CD4-positive, alpha-beta T cell (primary cell): Measurements from ENCODE around the gene NUMBL. TPM values are rescaled to one million over a fixed set of nuclear protein-coding genes. Genes with fewer than 3 reads are reported as not detected.

Experiments used
- ATAC-seq: fragments of 200-7000 bp; cut with Tn5 transposase; one replicate; pipeline ENCODE4 v1.10.0; 2022; ENCODE audit warnings: mild to moderate bottlenecking; ENCODE audit not compliant: poor library complexity
- CTCF ChIA-PET: fragments of 350-600 bp; sonication (Branson Sonifier 250); formaldehyde crosslinking; loops from one replicate; lab custom pipeline; 2021; ENCODE audit warnings: antibody characterized with exemption, inconsistent platforms; lab: Charles Lee
- POLR2A ChIA-PET: fragments of 350-600 bp; sonication (Branson Sonifier 250); formaldehyde crosslinking; loops from one replicate; lab custom pipeline; 2021; ENCODE audit warnings: antibody characterized with exemption, inconsistent platforms; lab: Charles Lee
- DNase-seq, 14 experiments: peaks; one replicate each; pipeline ENCODE4 v3.0.0-alpha.2; 2013 to 2020; ENCODE audit warnings: mixed read lengths in 2 of 14
- H3K27ac ChIP-seq, 2 donors: one replicate each; pipeline versions ENCODE4 v1.5.1 to v1.7.0; 2013; ENCODE audit warnings: low read length in 2 of 2, low read depth in 1 of 2, mild to moderate bottlenecking in 1 of 2
- H3K27me3 ChIP-seq, 2 experiments: 1 replicate in 1 of 2; 2 replicates in 1 of 2; pipeline versions ENCODE4 v1.6.1 to v1.7.0; 2013; ENCODE audit warnings: low read length in 2 of 2, control low read depth in 1 of 2, mild to moderate bottlenecking in 1 of 2, moderate library complexity in 1 of 2; ENCODE audit not compliant: insufficient read depth in 2 of 2, control insufficient read depth in 1 of 2
- H3K36me3 ChIP-seq: one replicate; pipeline ENCODE4 v1.6.1; 2013; ENCODE audit warnings: low read length, control low read depth; ENCODE audit not compliant: insufficient read depth
- H3K4me1 ChIP-seq: one replicate; pipeline ENCODE4 v1.6.1; 2013; ENCODE audit warnings: low read length, control low read depth; ENCODE audit not compliant: insufficient read depth
- H3K4me3 ChIP-seq: one replicate; pipeline ENCODE4 v1.5.1; 2013; ENCODE audit warnings: mild to moderate bottlenecking, low read length, moderate library complexity
- H3K9me3 ChIP-seq, 2 experiments: 1 replicate in 1 of 2; 2 replicates in 1 of 2; pipeline versions ENCODE4 v1.6.1 to v1.7.0; 2013; ENCODE audit warnings: low read length in 2 of 2, mild to moderate bottlenecking in 2 of 2, control low read depth in 1 of 2, moderate library complexity in 1 of 2; ENCODE audit not compliant: control insufficient read depth in 1 of 2, insufficient read depth in 1 of 2
- H3K27ac Mint-ChIP-seq: one replicate; pipeline ENCODE4 v1.8.0; 2020; ENCODE audit warnings: mixed read lengths
- H3K27me3 Mint-ChIP-seq: one replicate; pipeline ENCODE4 v1.8.0; 2021; ENCODE audit warnings: mixed read lengths
- H3K36me3 Mint-ChIP-seq: one replicate; pipeline ENCODE4 v1.8.0; 2021; ENCODE audit warnings: low read depth, mixed read lengths
- H3K4me1 Mint-ChIP-seq: one replicate; pipeline ENCODE4 v1.8.0; 2021; ENCODE audit warnings: low read depth, mixed read lengths
- H3K4me3 Mint-ChIP-seq: one replicate; pipeline ENCODE4 v1.8.0; 2020; ENCODE audit warnings: mild to moderate bottlenecking, mixed read lengths
- H3K9me3 Mint-ChIP-seq: one replicate; pipeline ENCODE4 v1.8.0; 2020; ENCODE audit warnings: mixed read lengths
- intact Hi-C, 2 experiments: fragments of 100-400 bp; cut with DNase I in 1 of 2; cut with micrococcal nuclease in 1 of 2; formaldehyde crosslinking; loops; one replicate each; pipeline versions ENCODE4 v1.15.1 to v1.9.0; 2023 to 2025; cut with DNase I, micrococcal nuclease
- total RNA-seq, 174 experiments: library from RNA in 2 of 174; stranded (reverse) in 2 of 174; gene quantifications; one replicate each; pipeline ENCODE4 v1.2.3 and lab custom pipeline; 2021 to 2026
- TF ChIP-seq, protein P1 (sequence below): fragments of 200-600 bp; IDR thresholded peaks from one replicate; pipeline ENCODE4 v1.8.0; 2022; ENCODE audit warnings: antibody characterized with exemption, mild to moderate bottlenecking

NUMBL gene
- total RNA-seq, 2 experiments from 2014 or later = 5.2 to 5.4 TPM

DNA sequence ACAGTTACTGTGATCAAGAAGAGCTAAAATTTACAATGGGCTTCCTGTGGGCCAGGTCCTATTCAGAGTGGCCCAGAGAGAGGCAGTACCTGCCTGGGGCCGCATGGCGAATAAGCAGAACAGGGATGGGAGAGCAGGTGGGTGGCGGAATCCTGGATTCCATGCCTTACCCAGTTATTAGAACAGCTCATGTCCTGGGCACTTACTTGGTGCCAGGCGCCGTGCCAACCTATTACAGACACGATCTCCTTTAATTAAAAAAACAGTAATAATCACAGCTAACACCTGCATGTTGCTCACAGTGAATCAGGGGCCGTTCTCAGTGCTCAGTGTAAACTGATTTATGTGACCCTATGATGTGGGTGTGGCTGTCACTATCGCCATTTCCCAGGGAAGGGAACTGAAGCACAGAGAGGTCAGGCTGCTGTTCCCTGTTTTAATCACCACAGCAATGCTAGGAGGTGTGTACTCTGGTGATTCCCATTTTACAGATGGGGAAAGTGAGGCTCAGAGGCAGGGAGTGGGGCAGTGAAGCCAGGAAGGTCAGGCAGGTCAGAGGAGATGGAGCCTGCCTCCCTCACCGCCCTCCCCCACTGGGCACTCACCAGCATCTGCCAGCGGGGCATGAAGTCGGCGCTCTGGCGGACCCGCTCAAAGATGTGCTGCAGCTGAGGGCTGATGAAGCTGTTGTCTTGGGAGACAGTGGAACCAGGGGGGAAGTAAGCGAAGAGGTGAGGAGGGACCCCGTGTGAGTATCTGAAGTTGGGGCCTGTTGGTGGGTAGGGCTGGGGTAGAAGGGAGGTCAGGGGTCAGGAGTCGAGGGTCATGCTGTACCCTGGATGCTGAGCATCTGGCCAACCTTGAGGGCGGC is 14.3 kb upstream of the NUMBL start:
- H3K4me1 Mint-ChIP-seq = no peaks in the 10 kb centered on the region
- H3K36me3 Mint-ChIP-seq = peaks cover 82% of the 10 kb centered on the region
- intact Hi-C loops = no loop called here
- Histone ChIP-seq H3K9me3 (no peaks in the 10 kb centered on the region), H3K27me3 (no peaks in the 10 kb centered on the region), H3K27ac (no peak overlapping the region), H3K36me3 (peaks cover 81% of the 10 kb centered on the region), H3K4me3 (no peak overlapping the region), H3K4me1 (no peaks in the 10 kb centered on the region)
- no peak overlapping the region for H3K27ac Mint-ChIP-seq
- no peak for ATAC-seq
- DNase-seq = no peak
- TF ChIP-seq, protein P1, sequence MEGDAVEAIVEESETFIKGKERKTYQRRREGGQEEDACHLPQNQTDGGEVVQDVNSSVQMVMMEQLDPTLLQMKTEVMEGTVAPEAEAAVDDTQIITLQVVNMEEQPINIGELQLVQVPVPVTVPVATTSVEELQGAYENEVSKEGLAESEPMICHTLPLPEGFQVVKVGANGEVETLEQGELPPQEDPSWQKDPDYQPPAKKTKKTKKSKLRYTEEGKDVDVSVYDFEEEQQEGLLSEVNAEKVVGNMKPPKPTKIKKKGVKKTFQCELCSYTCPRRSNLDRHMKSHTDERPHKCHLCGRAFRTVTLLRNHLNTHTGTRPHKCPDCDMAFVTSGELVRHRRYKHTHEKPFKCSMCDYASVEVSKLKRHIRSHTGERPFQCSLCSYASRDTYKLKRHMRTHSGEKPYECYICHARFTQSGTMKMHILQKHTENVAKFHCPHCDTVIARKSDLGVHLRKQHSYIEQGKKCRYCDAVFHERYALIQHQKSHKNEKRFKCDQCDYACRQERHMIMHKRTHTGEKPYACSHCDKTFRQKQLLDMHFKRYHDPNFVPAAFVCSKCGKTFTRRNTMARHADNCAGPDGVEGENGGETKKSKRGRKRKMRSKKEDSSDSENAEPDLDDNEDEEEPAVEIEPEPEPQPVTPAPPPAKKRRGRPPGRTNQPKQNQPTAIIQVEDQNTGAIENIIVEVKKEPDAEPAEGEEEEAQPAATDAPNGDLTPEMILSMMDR = no peak
- no peaks in the 10 kb centered on the region for H3K27me3 Mint-ChIP-seq
- H3K4me3 Mint-ChIP-seq = no peak overlapping the region
- POLR2A ChIA-PET = no interaction called here
- H3K9me3 Mint-ChIP-seq = no peaks in the 10 kb centered on the region
- CTCF ChIA-PET = interaction anchor here (1.2 kb wide), 1 partner anchor 70 kb away, joined by 3 read pairs; no protein-coding TSS in a partner anchor

DNA sequence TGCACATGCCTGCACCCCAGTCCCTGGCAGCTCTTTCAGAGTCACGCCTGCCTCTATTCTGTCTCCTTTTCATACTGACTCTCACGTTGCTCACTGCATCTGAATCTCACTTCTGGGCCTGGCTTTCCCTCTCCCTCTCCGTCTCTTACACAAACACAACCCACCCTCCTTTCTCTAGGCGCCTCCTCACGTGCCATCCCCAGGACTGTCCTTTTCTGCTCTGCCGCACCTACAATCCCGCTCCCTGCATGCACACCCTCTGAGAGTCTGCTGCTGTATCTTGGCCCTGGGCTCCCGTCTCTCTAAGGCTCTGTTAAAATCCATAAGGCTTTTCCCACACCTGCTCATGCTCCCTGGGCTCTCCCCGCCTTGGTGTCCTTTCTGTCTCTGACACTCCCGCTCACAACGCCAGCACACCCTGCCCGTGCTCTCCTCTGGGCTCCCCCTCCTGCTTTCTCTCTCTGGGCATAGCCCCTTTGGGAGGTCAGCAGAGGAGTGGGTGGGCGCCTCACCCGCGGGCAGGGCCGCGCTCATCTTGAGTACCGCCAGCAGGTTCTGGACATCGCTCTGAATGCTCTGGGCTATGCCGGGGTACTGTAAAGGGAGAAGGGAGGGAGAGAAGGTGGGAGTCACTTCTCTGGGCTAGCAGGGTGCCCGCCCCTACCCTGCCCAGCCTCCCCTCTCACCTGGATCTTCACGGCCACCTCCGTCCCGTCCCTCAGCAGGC is 12.7 kb upstream of the NUMBL start:
- H3K9me3 ChIP-seq = no peaks in the 10 kb centered on the region
- peaks cover 71% of the 10 kb centered on the region for H3K36me3 ChIP-seq
- DNase-seq = no peak
- no peak overlapping the region for H3K4me3 ChIP-seq
- TF ChIP-seq, protein P1 = no peak
- Mint-ChIP-seq H3K36me3 (peaks cover 70% of the 10 kb centered on the region), H3K4me3 (no peak overlapping the region), H3K9me3 (no peaks in the 10 kb centered on the region), H3K27ac (no peak overlapping the region), H3K27me3 (no peaks in the 10 kb centered on the region), H3K4me1 (no peaks in the 10 kb centered on the region)
- ATAC-seq = no peak
- POLR2A ChIA-PET = no interaction called here
- intact Hi-C loops = no loop called here
- CTCF ChIA-PET = interaction anchor here (1.2 kb wide), 1 partner anchor 68 kb away, joined by 3 read pairs; no protein-coding TSS in a partner anchor
- no peaks in the 10 kb centered on the region for H3K27me3 ChIP-seq
- no peaks in the 10 kb centered on the region for H3K4me1 ChIP-seq
- H3K27ac ChIP-seq = no peak overlapping the region

DNA sequence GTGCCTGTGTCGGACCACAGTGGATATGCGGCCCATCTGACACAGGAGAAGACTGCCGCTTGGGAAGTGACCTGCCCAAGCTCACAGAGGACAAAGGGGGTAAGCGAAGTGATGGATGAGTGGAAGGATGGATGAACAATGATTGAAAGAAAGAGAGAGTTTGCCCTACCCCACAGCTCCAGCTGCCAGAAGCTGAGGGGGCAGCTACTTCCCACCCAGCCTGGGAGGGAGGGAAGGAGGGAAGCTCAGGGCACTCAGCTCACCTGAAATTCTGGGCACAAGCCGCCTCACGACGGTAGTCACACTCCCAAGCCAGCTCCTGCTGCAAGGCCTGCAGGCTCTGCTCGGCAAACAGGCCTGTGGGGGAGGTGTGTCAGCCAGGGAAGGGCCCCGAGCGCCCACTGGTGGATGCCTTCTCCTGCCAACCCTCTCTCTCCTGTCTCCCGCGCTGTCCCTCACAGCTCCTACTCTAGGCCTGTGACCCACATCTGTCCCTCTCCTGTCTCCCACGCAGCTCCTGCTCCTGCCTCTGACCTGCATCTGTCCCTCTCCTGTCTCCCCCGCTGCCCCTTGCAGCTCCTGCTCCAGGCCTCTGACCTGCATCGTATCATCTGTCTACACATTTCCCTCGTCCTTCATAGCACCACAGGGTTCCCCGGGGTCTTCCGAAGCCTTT is 12.0 kb upstream of the NUMBL start:
- no peak overlapping the region for H3K27ac ChIP-seq
- ATAC-seq = no peak

More for the DNA sequence above, 12.0 kb upstream of the NUMBL start:
- H3K9me3 ChIP-seq = no peaks in the 10 kb centered on the region
- Mint-ChIP-seq H3K36me3 (peaks cover 62% of the 10 kb centered on the region), H3K27me3 (no peaks in the 10 kb centered on the region), H3K27ac (no peak overlapping the region), H3K9me3 (no peaks in the 10 kb centered on the region), H3K4me3 (no peak overlapping the region), H3K4me1 (no peaks in the 10 kb centered on the region)
- peaks cover 64% of the 10 kb centered on the region for H3K36me3 ChIP-seq
- intact Hi-C loops = no loop called here
- no peak for DNase-seq
- CTCF ChIA-PET = no interaction called here
- POLR2A ChIA-PET = no interaction called here
- H3K27me3 ChIP-seq = no peaks in the 10 kb centered on the region
- H3K4me1 ChIP-seq = no peaks in the 10 kb centered on the region
- TF ChIP-seq, protein P1 = no peak
- no peak overlapping the region for H3K4me3 ChIP-seq
